CD4-positive, alpha-beta T cell treated with Interleukin-6 at 100 ng/mL for 8 hours (primary cell): Measurements from ENCODE around the gene SUV39H2.
"Not testable (repeated sequence)": the region's sequence is repeated elsewhere in the genome, so short reads cannot be mapped to it uniquely, and the experiment has no call there.

ENCODE experiments used
- DNase-seq: peaks from one replicate; pipeline ENCODE4 v3.0.0-alpha.2; 2020; ENCODE audit warnings: mixed read lengths, low spot score

SUV39H2 gene

GRCh38 chr10:14878266-14879123, at the start of gene SUV39H2:
TSS of gene SUV39H2 (plus strand) at chr10:14878866. CDS start at chr10:14878889, 23 bp downstream.
- peak; percentile 92 for DNase-seq

GRCh38 chr10:14833106-14833505, 45.6 kb upstream of the SUV39H2 start:
- DNase-seq: no peak

GRCh38 chr10:14836208-14836607, 42.5 kb upstream of the SUV39H2 start:
- no peak for DNase-seq

GRCh38 chr10:14837003-14837756, 41.5 kb upstream of the SUV39H2 start:
- no peak for DNase-seq

- peak; percentile 99 for DNase-seq
Measured at GRCh38 chr10:14837757-14838581, 40.7 kb upstream of the SUV39H2 start, which contains the start of the genes CDNF, HSPA14 and MSANTD7. TSS of gene CDNF (minus strand) at chr10:14838037. CDS start at chr10:14837946, 91 bp downstream. TSS of gene HSPA14 (plus strand) at chr10:14838306. CDS start at chr10:14838403, 97 bp downstream. TSS of gene MSANTD7 (plus strand) at chr10:14838306. CDS start at chr10:14842285, 3,979 bp downstream.

- DNase-seq: peak; percentile 3
Measured at GRCh38 chr10:14838582-14839304, 39.9 kb upstream of the SUV39H2 start.

GRCh38 chr10:14839305-14839695, 39.4 kb upstream of the SUV39H2 start:
- DNase-seq: no peak

GRCh38 chr10:14840178-14840577, 38.5 kb upstream of the SUV39H2 start:
- DNase-seq: no peak

- no peak for DNase-seq
Measured at GRCh38 chr10:14843327-14843988, 35.2 kb upstream of the SUV39H2 start.

- DNase-seq: no peak
Measured at GRCh38 chr10:14844948-14845347, 33.7 kb upstream of the SUV39H2 start.

- no peak for DNase-seq
Measured at GRCh38 chr10:14852236-14852635, 26.4 kb upstream of the SUV39H2 start.

GRCh38 chr10:14855453-14855852, 23.2 kb upstream of the SUV39H2 start:
- DNase-seq: no peak

- DNase-seq: no peak
Measured at GRCh38 chr10:14858338-14858960, 20.2 kb upstream of the SUV39H2 start.

- no peak for DNase-seq
Measured at GRCh38 chr10:14859043-14859442, 19.6 kb upstream of the SUV39H2 start.

GRCh38 chr10:14859775-14860174, 18.9 kb upstream of the SUV39H2 start:
- no peak for DNase-seq

GRCh38 chr10:14860791-14861190, 17.9 kb upstream of the SUV39H2 start:
- DNase-seq: no peak

- not testable (repeated sequence) for DNase-seq
Measured at GRCh38 chr10:14864466-14864865, 14.2 kb upstream of the SUV39H2 start.

GRCh38 chr10:14864871-14865270, 13.8 kb upstream of the SUV39H2 start:
- DNase-seq: not testable (repeated sequence)

GRCh38 chr10:14873090-14873760, 5.4 kb upstream of the SUV39H2 start:
- no peak for DNase-seq

- DNase-seq: no peak
Measured at GRCh38 chr10:14875941-14876340, 2.7 kb upstream of the SUV39H2 start.
